Panc1 (cell line): Measurements from ENCODE around the gene MYOG.

ENCODE experiments used
- POLR2AphosphoS5 ChIP-seq: IDR thresholded peaks from 2 replicates; pipeline ENCODE4 v1.6.1; 2012; ENCODE audit warnings: mild to moderate bottlenecking, low read depth, low read length, moderate library complexity
- REST ChIP-seq, 2 experiments: IDR thresholded peaks; 2 replicates each; pipeline ENCODE4 v1.6.1; 2011 to 2012; ENCODE audit warnings: low read depth in 2 of 2, control low read depth in 1 of 2, low read length in 1 of 2, mild to moderate bottlenecking in 1 of 2, moderate library complexity in 1 of 2; ENCODE audit not compliant: insufficient read depth in 1 of 2
- TF ChIP-seq, protein P1 (sequence below): fragments of 450-650 bp; IDR thresholded peaks from 2 replicates; pipeline ENCODE4 v1.5.1; 2017; ENCODE audit warnings: mild to moderate bottlenecking

- TF ChIP-seq POLR2AphosphoS5 (no peak), REST (IDR thresholded peaks at IDR 0.05; ENCODE audit: insufficient read depth in 1 of 2, low read depth in 2 of 2, low read length in 1 of 2) (no peak)
- TF ChIP-seq, protein P1, sequence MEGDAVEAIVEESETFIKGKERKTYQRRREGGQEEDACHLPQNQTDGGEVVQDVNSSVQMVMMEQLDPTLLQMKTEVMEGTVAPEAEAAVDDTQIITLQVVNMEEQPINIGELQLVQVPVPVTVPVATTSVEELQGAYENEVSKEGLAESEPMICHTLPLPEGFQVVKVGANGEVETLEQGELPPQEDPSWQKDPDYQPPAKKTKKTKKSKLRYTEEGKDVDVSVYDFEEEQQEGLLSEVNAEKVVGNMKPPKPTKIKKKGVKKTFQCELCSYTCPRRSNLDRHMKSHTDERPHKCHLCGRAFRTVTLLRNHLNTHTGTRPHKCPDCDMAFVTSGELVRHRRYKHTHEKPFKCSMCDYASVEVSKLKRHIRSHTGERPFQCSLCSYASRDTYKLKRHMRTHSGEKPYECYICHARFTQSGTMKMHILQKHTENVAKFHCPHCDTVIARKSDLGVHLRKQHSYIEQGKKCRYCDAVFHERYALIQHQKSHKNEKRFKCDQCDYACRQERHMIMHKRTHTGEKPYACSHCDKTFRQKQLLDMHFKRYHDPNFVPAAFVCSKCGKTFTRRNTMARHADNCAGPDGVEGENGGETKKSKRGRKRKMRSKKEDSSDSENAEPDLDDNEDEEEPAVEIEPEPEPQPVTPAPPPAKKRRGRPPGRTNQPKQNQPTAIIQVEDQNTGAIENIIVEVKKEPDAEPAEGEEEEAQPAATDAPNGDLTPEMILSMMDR, result no peak; the same call in 1 of the 2 replicates
These were observed 2.3 kb downstream of the MYOG start for GRCh38 chr1:203083463-203083921.
